Ascending aorta (tissue), 2 donors: Measurements from ENCODE around the gene ZNF688. TPM values are rescaled to one million over a fixed set of nuclear protein-coding genes. Genes with fewer than 3 reads are reported as not detected.

Source experiments
- DNase-seq, 2 donors: peaks; one replicate each; pipeline ENCODE4 v3.0.0-alpha.2; 2019; ENCODE audit warnings: low spot score in 2 of 2
- H3K27ac ChIP-seq, 2 donors: fragments of 200-600 bp; sonication (generic); one replicate each; pipeline ENCODE4 v1.5.1; 2016 to 2017; ENCODE audit warnings: mild to moderate bottlenecking in 1 of 2
- H3K27me3 ChIP-seq: fragments of 200-600 bp; sonication (generic); one replicate; pipeline ENCODE4 v1.5.1; 2017
- H3K36me3 ChIP-seq, 2 donors: fragments of 200-600 bp; sonication (generic); one replicate each; pipeline ENCODE4 v1.5.1; 2016
- H3K4me1 ChIP-seq, 2 donors: fragments of 200-600 bp; sonication (generic); one replicate each; pipeline ENCODE4 v1.5.1; 2016 to 2017; ENCODE audit warnings: mild to moderate bottlenecking in 1 of 2
- H3K4me3 ChIP-seq, 2 donors: fragments of 200-600 bp; sonication (generic); one replicate each; pipeline ENCODE4 v1.5.1; 2016 to 2017; ENCODE audit warnings: mild to moderate bottlenecking in 1 of 2
- H3K9me3 ChIP-seq, 2 donors: fragments of 200-600 bp; sonication (generic); one replicate each; pipeline ENCODE4 v1.5.1; 2016
- intact Hi-C: fragments of 100-400 bp; cut with DNase I; formaldehyde crosslinking; loops from one replicate; pipeline ENCODE4 v1.15.1; 2023
- total RNA-seq: library from RNA; depleted of rRNA; stranded (reverse); fragments of >200 nt; gene quantifications from one replicate; pipeline ENCODE4 v1.1.0, GENCODE V29; 2016
- TF ChIP-seq, protein P1 (sequence below), 3 experiments: fragments of 200-600 bp in 2 of 3; fragments of 450-650 bp in 1 of 3; sonication (generic) in 2 of 3; IDR thresholded peaks; one replicate each; pipeline ENCODE4 v1.5.1; 2016 to 2019; ENCODE audit warnings: antibody characterized with exemption in 3 of 3, mild to moderate bottlenecking in 1 of 3, moderate library complexity in 1 of 3

Gene ZNF688
- total RNA-seq, 1 donor from 2014 or later = 11.3 TPM

- no peaks in the 10 kb centered on the region for H3K27me3 ChIP-seq
- no peak overlapping the region for H3K4me3 ChIP-seq
- intact Hi-C loops = no loop called here
- DNase-seq = no peak
- H3K9me3 ChIP-seq = no peaks in the 10 kb centered on the region
- TF ChIP-seq, protein P1, sequence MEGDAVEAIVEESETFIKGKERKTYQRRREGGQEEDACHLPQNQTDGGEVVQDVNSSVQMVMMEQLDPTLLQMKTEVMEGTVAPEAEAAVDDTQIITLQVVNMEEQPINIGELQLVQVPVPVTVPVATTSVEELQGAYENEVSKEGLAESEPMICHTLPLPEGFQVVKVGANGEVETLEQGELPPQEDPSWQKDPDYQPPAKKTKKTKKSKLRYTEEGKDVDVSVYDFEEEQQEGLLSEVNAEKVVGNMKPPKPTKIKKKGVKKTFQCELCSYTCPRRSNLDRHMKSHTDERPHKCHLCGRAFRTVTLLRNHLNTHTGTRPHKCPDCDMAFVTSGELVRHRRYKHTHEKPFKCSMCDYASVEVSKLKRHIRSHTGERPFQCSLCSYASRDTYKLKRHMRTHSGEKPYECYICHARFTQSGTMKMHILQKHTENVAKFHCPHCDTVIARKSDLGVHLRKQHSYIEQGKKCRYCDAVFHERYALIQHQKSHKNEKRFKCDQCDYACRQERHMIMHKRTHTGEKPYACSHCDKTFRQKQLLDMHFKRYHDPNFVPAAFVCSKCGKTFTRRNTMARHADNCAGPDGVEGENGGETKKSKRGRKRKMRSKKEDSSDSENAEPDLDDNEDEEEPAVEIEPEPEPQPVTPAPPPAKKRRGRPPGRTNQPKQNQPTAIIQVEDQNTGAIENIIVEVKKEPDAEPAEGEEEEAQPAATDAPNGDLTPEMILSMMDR (IDR thresholded peaks at IDR 0.05) = no peak
- H3K36me3 ChIP-seq = peaks cover 22 to 50% of the 10 kb centered on the region in 2 donors
- H3K4me1 ChIP-seq = peaks cover 0 to 3% of the 10 kb centered on the region in 2 donors
- H3K27ac ChIP-seq = no peak overlapping the region
Measured at GRCh38 chr16:30603945-30604315, 32.4 kb upstream of the ZNF688 start.

DNA sequence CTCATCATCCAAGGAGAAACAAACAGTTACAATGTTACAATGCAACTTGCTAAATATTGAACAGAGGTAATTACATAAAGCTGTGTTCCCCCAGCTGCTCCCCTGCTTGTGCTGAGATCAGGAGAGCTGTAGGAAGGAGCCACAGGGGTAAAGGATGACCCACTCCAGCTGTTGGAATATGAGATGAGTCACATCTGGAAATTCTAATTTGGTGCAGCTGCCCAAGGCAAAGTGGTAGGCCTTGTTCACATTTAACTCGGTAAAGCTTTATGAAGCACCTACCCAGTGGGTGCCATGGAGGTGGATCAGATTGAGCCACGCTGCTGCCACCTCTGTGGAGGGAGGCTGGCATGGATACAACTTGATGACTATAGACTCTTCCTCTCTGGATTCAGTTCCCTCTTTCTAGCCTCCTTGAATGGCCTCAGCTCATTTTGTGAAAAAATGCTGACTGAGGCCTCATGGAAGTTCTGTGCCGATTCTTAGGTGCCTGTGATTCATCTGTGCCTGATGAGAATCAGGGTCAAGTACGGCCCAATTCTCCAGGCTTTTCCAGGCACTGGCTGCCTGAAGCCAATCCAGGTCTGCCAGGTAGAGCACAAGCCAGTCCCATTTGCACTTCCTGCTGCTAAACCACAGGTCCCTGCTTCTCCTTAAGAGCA lies 31.2 kb upstream of the ZNF688 start:
- Histone ChIP-seq H3K27ac (no peak overlapping the region), H3K36me3 (peaks cover 22 to 48% of the 10 kb centered on the region in 2 donors), H3K9me3 (no peaks in the 10 kb centered on the region), H3K4me1 (no peaks in the 10 kb centered on the region), H3K27me3 (no peaks in the 10 kb centered on the region), H3K4me3 (no peak overlapping the region)
- DNase-seq = no peak
- TF ChIP-seq, protein P1 (IDR thresholded peaks at IDR 0.05) = no peak
- intact Hi-C loops = no loop called here

DNA sequence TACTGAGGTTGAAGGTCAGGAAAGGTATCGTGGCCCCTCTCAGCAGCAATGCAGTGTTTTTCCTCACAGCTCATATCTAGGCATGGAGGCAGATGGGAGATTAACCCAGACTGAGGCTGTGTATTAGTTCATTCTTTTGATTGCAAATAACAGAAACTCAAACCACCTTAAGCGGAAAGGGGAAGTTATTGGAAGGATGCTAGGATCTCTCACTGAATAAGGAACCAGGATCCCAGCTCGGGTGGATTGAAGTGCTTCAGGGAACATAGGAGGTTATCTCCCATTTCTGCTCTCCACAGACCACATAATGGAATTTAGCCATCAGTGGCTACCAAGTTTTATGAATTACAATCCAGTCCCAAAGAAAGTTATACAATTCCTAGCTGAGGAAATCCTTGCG lies 30.5 kb upstream of the ZNF688 start:
- no peak overlapping the region for H3K27ac ChIP-seq
- no peak for DNase-seq
- H3K9me3 ChIP-seq = no peaks in the 10 kb centered on the region
- H3K27me3 ChIP-seq = no peaks in the 10 kb centered on the region
- intact Hi-C loops = no loop called here
- H3K36me3 ChIP-seq = peaks cover 22 to 43% of the 10 kb centered on the region in 2 donors
- no peak overlapping the region for H3K4me3 ChIP-seq
- TF ChIP-seq, protein P1 (IDR thresholded peaks at IDR 0.05) = no peak
- no peaks in the 10 kb centered on the region for H3K4me1 ChIP-seq

- intact Hi-C loops = no loop called here
- DNase-seq = no peak
- no peaks in the 10 kb centered on the region for H3K4me1 ChIP-seq
Measured at GRCh38 chr16:30600929-30601328, 29.4 kb upstream of the ZNF688 start.

DNA sequence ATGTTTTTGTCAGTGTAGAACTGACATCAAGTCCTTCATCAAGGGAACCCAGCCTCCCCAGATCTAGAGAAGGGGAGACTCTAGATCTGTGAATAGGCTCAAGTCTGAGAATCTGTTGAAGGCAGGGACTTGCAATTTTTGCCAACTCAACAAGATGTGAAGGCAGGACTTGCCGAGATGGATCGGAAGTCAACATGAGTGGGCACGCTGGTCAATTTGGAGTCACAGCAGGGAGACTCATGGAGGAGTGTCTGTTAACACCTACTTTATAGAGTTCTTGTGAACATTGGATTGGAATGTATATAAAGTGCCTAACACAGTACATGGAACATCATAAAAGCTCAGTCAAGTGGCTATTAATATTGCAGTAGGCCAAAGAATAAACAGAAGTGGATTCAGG lies 28.7 kb upstream of the ZNF688 start:
- Histone ChIP-seq H3K4me1 (no peaks in the 10 kb centered on the region), H3K36me3 (peaks cover 12 to 25% of the 10 kb centered on the region in 2 donors), H3K27me3 (no peaks in the 10 kb centered on the region), H3K27ac (no peak overlapping the region), H3K9me3 (no peaks in the 10 kb centered on the region), H3K4me3 (no peak overlapping the region)
- intact Hi-C loops = no loop called here
- DNase-seq = no peak
- TF ChIP-seq, protein P1 (IDR thresholded peaks at IDR 0.05) = no peak

More at GRCh38 chr16:30600929-30601328, 29.4 kb upstream of the ZNF688 start:
- H3K36me3 ChIP-seq = peaks cover 17 to 32% of the 10 kb centered on the region in 2 donors
- TF ChIP-seq, protein P1 (IDR thresholded peaks at IDR 0.05) = no peak
- no peak overlapping the region for H3K4me3 ChIP-seq
- no peaks in the 10 kb centered on the region for H3K27me3 ChIP-seq
- no peak overlapping the region for H3K27ac ChIP-seq
- no peaks in the 10 kb centered on the region for H3K9me3 ChIP-seq
